22Rv1 (cell line): ENCODE data around the gene SCUBE3.

Source experiments
- ZFX ChIP-seq: fragments of 450-650 bp; IDR thresholded peaks from 2 replicates; pipeline ENCODE4 v1.6.1; 2017; ENCODE audit warnings: antibody characterized with exemption, borderline replicate concordance
- TF ChIP-seq, protein P1 (sequence below): fragments of 450-650 bp; IDR thresholded peaks from 2 replicates; pipeline ENCODE4 v1.5.1; 2017; ENCODE audit warnings: mild to moderate bottlenecking

DNA sequence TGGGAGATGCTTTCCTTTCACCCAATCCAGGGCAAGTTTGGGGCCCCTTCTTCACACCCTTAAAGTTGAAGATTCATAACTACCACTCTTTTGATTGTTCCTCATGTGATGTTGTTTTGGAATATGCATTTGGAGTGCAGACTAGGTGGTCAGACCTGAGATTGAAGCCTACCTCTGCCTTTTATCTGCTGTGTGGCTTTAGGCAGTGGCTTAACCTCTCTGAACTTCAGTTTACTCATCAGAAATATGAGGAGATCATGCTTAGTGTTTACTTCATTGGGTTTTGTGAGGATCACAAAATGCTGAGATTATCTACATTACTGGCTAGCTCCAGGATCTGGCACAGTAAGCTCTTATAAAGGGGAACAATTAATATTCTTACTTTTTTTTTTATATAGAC is 46.3 kb upstream of the SCUBE3 start:
- TF ChIP-seq, protein P1, sequence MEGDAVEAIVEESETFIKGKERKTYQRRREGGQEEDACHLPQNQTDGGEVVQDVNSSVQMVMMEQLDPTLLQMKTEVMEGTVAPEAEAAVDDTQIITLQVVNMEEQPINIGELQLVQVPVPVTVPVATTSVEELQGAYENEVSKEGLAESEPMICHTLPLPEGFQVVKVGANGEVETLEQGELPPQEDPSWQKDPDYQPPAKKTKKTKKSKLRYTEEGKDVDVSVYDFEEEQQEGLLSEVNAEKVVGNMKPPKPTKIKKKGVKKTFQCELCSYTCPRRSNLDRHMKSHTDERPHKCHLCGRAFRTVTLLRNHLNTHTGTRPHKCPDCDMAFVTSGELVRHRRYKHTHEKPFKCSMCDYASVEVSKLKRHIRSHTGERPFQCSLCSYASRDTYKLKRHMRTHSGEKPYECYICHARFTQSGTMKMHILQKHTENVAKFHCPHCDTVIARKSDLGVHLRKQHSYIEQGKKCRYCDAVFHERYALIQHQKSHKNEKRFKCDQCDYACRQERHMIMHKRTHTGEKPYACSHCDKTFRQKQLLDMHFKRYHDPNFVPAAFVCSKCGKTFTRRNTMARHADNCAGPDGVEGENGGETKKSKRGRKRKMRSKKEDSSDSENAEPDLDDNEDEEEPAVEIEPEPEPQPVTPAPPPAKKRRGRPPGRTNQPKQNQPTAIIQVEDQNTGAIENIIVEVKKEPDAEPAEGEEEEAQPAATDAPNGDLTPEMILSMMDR, result no peak
- no peak for TF ChIP-seq ZFX
